Stomach (tissue), 4 donors: ENCODE results near the gene ZNRF3.
"Not testable (repeated sequence)": the region's sequence is repeated elsewhere in the genome, so short reads cannot be mapped to it uniquely, and the experiment has no call there.

Source experiments
- CTCF ChIP-seq, 7 experiments: fragments of 450-650 bp in 4 of 7; fragments of 200-600 bp in 3 of 7; sonication (generic) in 3 of 7; IDR thresholded peaks; one replicate each; pipeline ENCODE4 v1.5.1; 2016 to 2019; ENCODE audit warnings: antibody characterized with exemption in 7 of 7, control low read depth in 2 of 7, mild to moderate bottlenecking in 1 of 7
- EP300 ChIP-seq: sonication (generic); formaldehyde crosslinking; IDR thresholded peaks from one replicate; pipeline ENCODE4 v1.6.1; 2017; ENCODE audit warnings: antibody characterized with exemption
- POLR2A ChIP-seq, 4 donors: fragments of 450-650 bp; IDR thresholded peaks; one replicate each; pipeline ENCODE4 v1.6.1; 2016; ENCODE audit warnings: antibody characterized with exemption in 4 of 4, control low read depth in 2 of 4, mild to moderate bottlenecking in 1 of 4, moderate library complexity in 1 of 4
- POLR2AphosphoS5 ChIP-seq, 3 donors: sonication (generic); formaldehyde crosslinking; IDR thresholded peaks; one replicate each; pipeline ENCODE4 v1.6.1; 2016; ENCODE audit warnings: antibody characterized with exemption in 3 of 3

- TF ChIP-seq POLR2AphosphoS5 (IDR thresholded peaks at IDR 0.05); POLR2A (IDR thresholded peaks at IDR 0.05); CTCF (IDR thresholded peaks at IDR 0.05); EP300: not testable (repeated sequence)
These were observed 25.4 kb downstream of the ZNRF3 start for GRCh38 chr22:28908810-28909209.
